CD4-positive, alpha-beta T cell treated with Interferon gamma for 1 hour (primary cell): Measurements from ENCODE around the gene KLLN.
"Not testable (repeated sequence)": the region's sequence is repeated elsewhere in the genome, so short reads cannot be mapped to it uniquely, and the experiment has no call there.

Experiments used
- DNase-seq: peaks from one replicate; pipeline ENCODE4 v3.0.0-alpha.2; 2020

KLLN gene

DNA sequence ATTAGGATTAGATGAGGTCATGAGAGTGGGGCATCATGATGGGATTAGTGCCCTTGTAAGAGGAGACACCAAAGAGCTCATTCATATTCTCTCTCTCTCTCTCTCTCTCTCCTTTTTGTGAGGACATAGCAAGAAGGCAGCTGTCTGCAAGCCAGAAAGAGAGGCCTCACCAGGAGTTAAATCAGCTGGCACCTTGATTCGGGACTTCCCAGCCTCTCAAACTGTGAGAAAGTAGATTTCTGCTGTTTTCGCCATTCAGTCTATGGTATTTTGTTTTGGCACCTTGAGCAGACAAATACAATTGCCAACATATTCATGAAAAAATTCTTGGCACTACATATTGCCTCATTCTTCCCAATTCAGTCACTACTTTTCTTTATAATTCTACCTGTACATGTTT lies 24.7 kb downstream of the KLLN start:
- DNase-seq, result no peak

DNA sequence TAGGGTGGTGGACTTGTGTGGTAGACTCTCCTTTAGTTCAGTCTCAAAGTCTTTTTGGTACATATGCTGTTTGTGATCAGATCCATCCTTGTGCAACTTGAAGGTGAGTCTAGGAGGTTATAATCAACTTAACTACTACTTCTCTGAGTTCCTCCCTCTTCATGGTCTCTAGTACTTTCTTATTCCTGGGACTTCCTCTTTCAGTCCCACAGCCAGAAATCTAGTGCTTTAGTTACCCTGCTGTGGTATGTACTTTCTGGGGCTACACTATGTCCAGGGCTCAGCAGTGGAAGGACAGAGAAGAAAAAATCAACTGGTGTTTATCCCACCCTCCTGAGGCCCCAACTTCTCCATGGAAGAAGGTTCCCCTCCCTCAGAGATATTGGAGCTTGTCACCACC lies 25.9 kb downstream of the KLLN start:
- no peak for DNase-seq

- DNase-seq, result no peak
Observed at GRCh38 chr10:87836098-87836497, 27.2 kb downstream of the KLLN start.

DNA sequence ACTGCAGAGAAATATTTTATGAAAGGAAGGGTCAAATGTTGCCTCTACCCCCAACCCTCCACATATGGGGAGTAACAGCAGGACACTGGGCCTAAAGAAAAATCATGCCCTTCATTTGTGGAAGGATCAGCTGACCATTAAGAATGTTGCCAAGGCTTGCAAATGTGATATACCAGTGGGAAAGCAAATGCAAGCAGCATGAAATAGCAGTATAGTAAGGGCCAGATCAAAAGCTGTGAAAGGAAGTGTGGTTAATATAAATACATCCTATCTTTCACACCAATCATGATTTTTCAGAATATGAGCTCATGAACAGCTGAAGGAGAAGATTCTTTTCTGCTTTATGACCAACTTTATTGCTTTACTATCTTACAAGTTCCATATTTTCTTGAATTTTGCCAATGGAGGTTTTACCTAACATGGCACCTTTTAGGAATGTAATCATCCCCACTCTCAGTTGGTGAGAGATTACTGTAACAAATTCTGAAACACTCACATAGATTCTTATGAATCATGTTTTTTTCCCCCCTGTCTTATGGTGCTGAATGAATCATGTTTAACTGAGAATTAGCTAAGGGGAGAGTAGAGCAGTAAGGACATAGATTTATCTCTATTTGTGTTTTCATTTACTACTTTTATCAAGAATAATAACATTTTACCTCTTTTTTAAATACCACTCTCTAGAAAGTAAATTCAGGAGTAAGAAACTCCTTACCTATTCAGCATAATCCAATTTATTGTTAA lies 33.2 kb downstream of the KLLN start:
- no peak for DNase-seq

DNA sequence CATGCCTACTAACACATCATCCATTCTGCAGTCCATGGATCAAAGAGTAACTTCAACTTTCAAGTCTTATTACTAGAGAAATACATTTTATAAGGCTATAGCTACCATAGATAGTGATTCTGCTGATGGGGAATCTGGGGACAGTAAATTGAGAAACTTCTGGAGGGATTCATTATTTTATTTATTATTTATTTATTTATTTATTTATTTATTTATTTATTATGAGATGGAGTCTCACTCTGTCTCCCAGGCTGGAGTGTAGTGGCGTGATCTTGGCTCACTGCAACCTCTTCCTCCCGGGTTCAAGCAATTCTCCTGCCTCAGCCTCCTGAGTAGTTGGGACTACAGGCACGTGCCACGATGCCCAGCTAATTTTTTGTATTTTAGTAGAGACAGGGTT lies 34.3 kb downstream of the KLLN start:
- DNase-seq, result not testable (repeated sequence)

DNA sequence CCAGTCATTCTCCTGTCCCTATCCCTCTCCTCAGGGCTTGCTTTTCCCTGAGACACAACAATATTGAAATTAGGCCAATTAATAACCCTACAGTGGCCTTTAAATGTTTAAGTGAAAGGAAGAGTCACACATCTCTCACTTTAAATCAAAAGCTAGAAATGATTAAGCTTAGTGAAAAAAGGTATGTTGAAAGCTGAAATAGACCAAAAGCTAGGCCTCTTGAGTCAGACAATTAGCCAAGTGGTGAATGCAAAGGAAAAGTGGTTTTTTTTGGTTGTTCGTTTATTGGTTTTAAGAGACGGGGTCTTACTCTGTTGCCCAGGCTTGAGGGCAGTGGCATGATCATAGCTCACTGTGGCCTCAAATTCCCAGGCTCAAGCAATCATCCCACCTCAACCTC lies 35.7 kb downstream of the KLLN start:
- DNase-seq, result no peak

GRCh38 chr10:87826653-87827052 lies 36.7 kb downstream of the KLLN start:
- DNase-seq, result no peak

GRCh38 chr10:87819289-87819585 lies 44.1 kb downstream of the KLLN start:
- DNase-seq, result no peak

GRCh38 chr10:87818505-87819288 lies 44.6 kb downstream of the KLLN start:
- peak; percentile 54 for DNase-seq

DNA sequence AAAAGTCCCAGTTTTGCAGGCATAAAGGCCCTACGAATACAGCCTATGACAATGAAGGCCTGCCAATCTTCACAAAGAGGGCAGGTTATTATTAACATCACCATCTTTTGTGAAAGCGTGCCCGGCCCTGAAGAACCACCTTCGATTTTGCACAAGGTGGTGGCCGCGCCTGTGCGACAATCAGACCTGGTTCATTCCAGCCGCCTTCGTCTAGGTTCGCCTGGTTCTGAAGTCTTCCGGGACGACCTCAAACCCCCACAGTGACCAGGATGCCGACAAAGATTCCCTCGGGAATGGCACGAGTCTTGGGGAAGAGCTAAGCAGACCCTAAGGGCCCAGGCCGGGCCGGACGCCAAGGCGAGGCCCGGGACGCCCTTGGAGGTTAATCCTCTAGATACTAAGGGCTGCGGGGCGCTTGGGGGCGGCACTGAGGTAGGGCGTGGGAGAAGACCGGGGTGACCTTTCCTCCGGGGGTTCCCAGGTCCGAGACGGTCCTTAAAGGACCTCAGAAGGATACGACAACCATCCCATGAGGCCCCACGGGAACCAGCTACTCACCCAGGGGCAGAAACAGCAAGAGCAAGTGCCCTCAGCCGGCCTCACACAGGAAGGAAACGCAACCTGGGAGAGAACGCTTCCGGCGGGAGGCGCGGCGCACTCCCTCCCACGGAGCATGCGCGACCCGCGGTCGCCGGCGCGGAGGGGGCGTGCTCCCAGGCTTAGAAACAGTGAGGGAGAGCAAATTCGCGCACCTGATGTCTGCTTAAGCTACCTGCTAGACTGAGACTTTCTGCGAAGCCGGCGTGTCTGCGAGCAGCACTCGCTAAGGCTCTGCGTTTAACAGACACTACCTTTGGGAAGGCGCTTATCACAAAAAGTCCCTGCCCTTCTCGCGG lies 45.5 kb downstream of the KLLN start, which contains the start of gene ATAD1:
TSS of gene ATAD1 (minus strand) at position 618 of the 896 bp plus-strand sequence. CDS start 3,627 bp downstream, outside the sequence.
- DNase-seq, result peak; percentile 88

- DNase-seq, result no peak
Observed at GRCh38 chr10:87816898-87817608, 46.3 kb downstream of the KLLN start.

GRCh38 chr10:87816163-87816897 lies 47.0 kb downstream of the KLLN start:
- DNase-seq, result no peak
